ENCODE data around the gene FBN3.

The FBN3 gene

DNA sequence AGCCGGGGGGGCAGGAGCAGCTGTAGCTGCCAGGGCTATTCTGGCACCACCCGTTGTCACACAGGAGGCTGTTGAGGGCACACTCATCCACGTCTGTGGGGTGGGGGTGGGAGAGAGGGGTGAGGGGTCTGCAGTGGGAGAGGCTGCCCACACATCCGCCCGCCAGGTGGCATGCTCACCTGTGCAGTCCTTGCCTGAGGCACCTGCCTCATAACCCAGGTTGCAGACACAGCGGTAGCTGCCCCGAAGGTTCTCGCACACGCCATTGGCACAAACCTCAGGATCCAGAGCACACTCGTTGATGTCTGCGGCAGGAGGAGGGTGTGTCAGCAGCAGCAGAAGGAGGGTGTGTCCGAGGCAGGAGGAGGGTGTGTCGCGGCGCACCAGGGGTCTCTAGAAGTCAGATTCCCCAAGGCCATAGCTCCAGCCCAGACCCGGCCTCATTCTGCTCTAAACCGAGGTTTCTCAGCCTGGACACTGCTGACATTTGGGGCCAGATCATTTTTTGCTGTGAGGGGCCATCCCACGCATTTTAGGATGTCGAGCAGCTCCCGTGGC lies 20.3 kb downstream of the FBN3 start:
- TF ChIP-seq SUZ12 (IDR thresholded peaks at IDR 0.05) = no peak
- TF ChIP-seq SP1 (IDR thresholded peaks at IDR 0.05) = no peak
- no peak for TF ChIP-seq PKNOX1 (IDR thresholded peaks at IDR 0.05)
- no peak for TF ChIP-seq BHLHE40 (IDR thresholded peaks at IDR 0.05; ENCODE audit: borderline replicate concordance)
- no peak for TF ChIP-seq L3MBTL2 (conservative IDR thresholded peaks at IDR 0.05)
- TF ChIP-seq TARDBP (IDR thresholded peaks at IDR 0.05) = no peak
- DNase-seq (ENCODE audit: extremely low spot score) = no peak
- ChIA-PET CTCF (no interaction called here), POLR2A (no interaction called here)

- CTCF ChIA-PET = no interaction called here
- no peak for DNase-seq (ENCODE audit: extremely low spot score)
- TF ChIP-seq FOXK2 (IDR thresholded peaks at IDR 0.05) (no peak), L3MBTL2 (conservative IDR thresholded peaks at IDR 0.05) (no peak), PKNOX1 (IDR thresholded peaks at IDR 0.05) (no peak), HDGF (IDR thresholded peaks at IDR 0.05; ENCODE audit: borderline replicate concordance) (no peak), CTBP1 (IDR thresholded peaks at IDR 0.05; ENCODE audit: borderline replicate concordance) (no peak), LEF1 (IDR thresholded peaks at IDR 0.05; ENCODE audit: borderline replicate concordance) (no peak), ZNF384 (IDR thresholded peaks at IDR 0.05) (no peak), TARDBP (IDR thresholded peaks at IDR 0.05) (no peak), NFRKB (IDR thresholded peaks at IDR 0.05) (no peak), SP1 (IDR thresholded peaks at IDR 0.05) (no peak)
- POLR2A ChIA-PET = no interaction called here
Measured at GRCh38 chr19:8128551-8128950, 20.8 kb downstream of the FBN3 start.

DNA sequence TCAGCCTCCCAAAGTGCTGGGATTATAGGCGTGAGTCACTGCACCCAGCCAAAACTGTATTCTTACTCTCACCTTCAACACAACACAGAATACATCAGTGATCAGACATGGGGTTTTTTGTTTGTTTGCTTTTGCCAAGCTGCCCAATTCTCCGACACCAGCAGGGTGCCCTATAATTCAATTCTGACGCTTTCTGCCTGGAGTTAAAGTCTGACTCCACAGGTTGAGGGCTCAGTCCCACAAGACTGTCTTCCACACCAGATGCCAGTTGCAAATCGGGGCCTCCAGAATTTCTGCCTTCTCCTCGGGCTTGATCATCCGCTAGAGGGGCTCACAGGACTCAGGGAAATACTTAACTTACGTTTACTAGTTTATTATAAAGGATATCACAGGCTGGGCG lies 22.1 kb downstream of the FBN3 start:
- POLR2A ChIA-PET = no interaction called here

GRCh38 chr19:8126511-8126910 lies 22.9 kb downstream of the FBN3 start:
- no peak for DNase-seq (ENCODE audit: extremely low spot score)
- POLR2A ChIA-PET = no interaction called here
- TF ChIP-seq HDGF (IDR thresholded peaks at IDR 0.05; ENCODE audit: borderline replicate concordance) (no peak), ZNF384 (IDR thresholded peaks at IDR 0.05) (no peak), BHLHE40 (IDR thresholded peaks at IDR 0.05; ENCODE audit: borderline replicate concordance) (no peak), FOXM1 (IDR thresholded peaks at IDR 0.05; ENCODE audit: borderline replicate concordance) (no peak), ELF4 (IDR thresholded peaks at IDR 0.05) (no peak), FOXA1 (IDR thresholded peaks at IDR 0.05) (no peak), SP1 (IDR thresholded peaks at IDR 0.05) (no peak), PKNOX1 (IDR thresholded peaks at IDR 0.05) (no peak), FOXK2 (IDR thresholded peaks at IDR 0.05) (no peak), CTBP1 (IDR thresholded peaks at IDR 0.05; ENCODE audit: borderline replicate concordance) (no peak), L3MBTL2 (conservative IDR thresholded peaks at IDR 0.05) (no peak), LEF1 (IDR thresholded peaks at IDR 0.05; ENCODE audit: borderline replicate concordance) (no peak), TARDBP (IDR thresholded peaks at IDR 0.05) (no peak), SUZ12 (IDR thresholded peaks at IDR 0.05) (no peak), ARNT (IDR thresholded peaks at IDR 0.05) (no peak), NFRKB (IDR thresholded peaks at IDR 0.05) (no peak)
- CTCF ChIA-PET = no interaction called here

More for the DNA sequence above, 22.1 kb downstream of the FBN3 start:
- CTCF ChIA-PET = no interaction called here
- peak; percentile 74 for TF ChIP-seq PKNOX1 (IDR thresholded peaks at IDR 0.05)
- TF ChIP-seq CTBP1 (IDR thresholded peaks at IDR 0.05; ENCODE audit: borderline replicate concordance) = no peak
- no peak for DNase-seq (ENCODE audit: extremely low spot score)

GRCh38 chr19:8126008-8126407 lies 23.4 kb downstream of the FBN3 start:
- ChIA-PET POLR2A (no interaction called here), CTCF (no interaction called here)
- no peak for DNase-seq (ENCODE audit: extremely low spot score)
- TF ChIP-seq SUZ12 (IDR thresholded peaks at IDR 0.05) = no peak
- no peak for TF ChIP-seq FOXK2 (IDR thresholded peaks at IDR 0.05)
- no peak for TF ChIP-seq CTBP1 (IDR thresholded peaks at IDR 0.05; ENCODE audit: borderline replicate concordance)
- no peak for TF ChIP-seq NFRKB (IDR thresholded peaks at IDR 0.05)
- TF ChIP-seq PKNOX1 (IDR thresholded peaks at IDR 0.05) = no peak

DNA sequence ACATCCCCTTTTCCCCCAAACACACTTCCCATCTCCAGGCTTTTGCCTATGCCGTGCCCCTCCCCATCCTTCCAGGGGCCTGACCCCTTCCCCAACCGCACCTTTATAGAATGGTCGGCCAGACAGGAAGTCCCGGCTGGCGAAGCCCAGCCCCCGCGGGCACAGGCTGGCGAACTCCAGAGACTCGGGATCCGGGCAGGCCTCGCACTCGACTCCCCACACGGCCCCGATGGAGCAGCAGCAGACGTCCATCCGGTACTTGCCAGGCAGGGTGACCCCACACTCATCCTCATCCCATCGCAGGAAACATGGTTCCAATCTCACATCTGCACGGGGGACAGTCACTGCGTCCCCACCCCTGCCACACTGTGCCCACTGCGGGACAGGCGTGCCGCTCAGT lies 25.7 kb downstream of the FBN3 start:
- POLR2A ChIA-PET = no interaction called here
- CTCF ChIA-PET = interaction anchor here (0.6 kb wide), 1 partner anchor 153 kb away, joined by 3 read pairs; no protein-coding TSS in a partner anchor
- DNase-seq (ENCODE audit: extremely low spot score) = no peak
- TF ChIP-seq CTBP1 (IDR thresholded peaks at IDR 0.05; ENCODE audit: borderline replicate concordance) = no peak
- no peak for TF ChIP-seq PKNOX1 (IDR thresholded peaks at IDR 0.05)
- no peak for TF ChIP-seq SP1 (IDR thresholded peaks at IDR 0.05)
- TF ChIP-seq FOXA1 (IDR thresholded peaks at IDR 0.05) = no peak
- no peak for TF ChIP-seq L3MBTL2 (conservative IDR thresholded peaks at IDR 0.05)
- TF ChIP-seq BHLHE40 (IDR thresholded peaks at IDR 0.05; ENCODE audit: borderline replicate concordance) = no peak
- no peak for TF ChIP-seq HDGF (IDR thresholded peaks at IDR 0.05; ENCODE audit: borderline replicate concordance)
- TF ChIP-seq ELF4 (IDR thresholded peaks at IDR 0.05) = no peak
- no peak for TF ChIP-seq LEF1 (IDR thresholded peaks at IDR 0.05; ENCODE audit: borderline replicate concordance)
- no peak for TF ChIP-seq FOXK2 (IDR thresholded peaks at IDR 0.05)
